Lung microvascular endothelial cell (primary cell): ENCODE measurements around the gene SGCE. TPM values are rescaled to one million over a fixed set of nuclear protein-coding genes. Genes with fewer than 3 reads are reported as not detected.
"Not testable (repeated sequence)": the region's sequence is repeated elsewhere in the genome, so short reads cannot be mapped to it uniquely, and the experiment has no call there.

ENCODE experiments used
- DNase-seq, 2 donors: peaks; one replicate each; pipeline versions ENCODE4 v3.0.0 to v3.0.0-alpha.2; 2010; ENCODE audit warnings: low read depth in 2 of 2
- total RNA-seq: library from RNA; depleted of rRNA; stranded (reverse); fragments of >200 nt; gene quantifications from 2 replicates; pipeline ENCODE4 v1.2.1, GENCODE V29; 2014

Gene SGCE
- 46.2 and 77.8 TPM in 2 replicates for total RNA-seq

GRCh38 chr7:94655848-94656657, at the start of gene SGCE:
Gene SGCE, minus strand, starts transcription at chr7:94656133. Its CDS starts 35 bp downstream, at chr7:94656098.
- DNase-seq: peak; percentile 70 to 89

GRCh38 chr7:94705155-94706021, 49.5 kb upstream of the SGCE start:
- DNase-seq: not testable (repeated sequence)

GRCh38 chr7:94701555-94701973, 45.6 kb upstream of the SGCE start:
- peak; percentile 92 to 94 for DNase-seq

- peak; percentile 40 to 42 for DNase-seq
Observed at GRCh38 chr7:94700926-94701554, 45.1 kb upstream of the SGCE start.

- peak; percentile 77 to 90 for DNase-seq
Observed at GRCh38 chr7:94698275-94698674, 42.3 kb upstream of the SGCE start.

GRCh38 chr7:94697035-94697974, 41.4 kb upstream of the SGCE start:
- peak; percentile 92 to 95 for DNase-seq

- DNase-seq: no peak
Observed at GRCh38 chr7:94687810-94688209, 31.9 kb upstream of the SGCE start.

- no peak for DNase-seq
Observed at GRCh38 chr7:94687076-94687475, 31.1 kb upstream of the SGCE start.

GRCh38 chr7:94683066-94683465, 27.1 kb upstream of the SGCE start:
- DNase-seq: no peak

GRCh38 chr7:94679358-94679757, 23.4 kb upstream of the SGCE start:
- no peak for DNase-seq

- no peak for DNase-seq
Observed at GRCh38 chr7:94676431-94676830, 20.5 kb upstream of the SGCE start.

GRCh38 chr7:94675356-94675755, 19.4 kb upstream of the SGCE start:
- no peak for DNase-seq

- DNase-seq: no peak
Observed at GRCh38 chr7:94671444-94672235, 15.7 kb upstream of the SGCE start.

- DNase-seq: no peak
Observed at GRCh38 chr7:94669773-94670495, 14.0 kb upstream of the SGCE start.

- DNase-seq: no peak
Observed at GRCh38 chr7:94666879-94667587, 11.1 kb upstream of the SGCE start.

- DNase-seq: no peak
Observed at GRCh38 chr7:94665426-94665825, 9.5 kb upstream of the SGCE start.

- DNase-seq: no peak
Observed at GRCh38 chr7:94664023-94664422, 8.1 kb upstream of the SGCE start.

- no peak for DNase-seq
Observed at GRCh38 chr7:94662548-94662947, 6.6 kb upstream of the SGCE start.

- peak in 1 of 2 donors; percentile 60 for DNase-seq
Observed at GRCh38 chr7:94660006-94660405, 4.1 kb upstream of the SGCE start.
